ENCODE results near the gene YIPF6. TPM values are rescaled to one million over a fixed set of nuclear protein-coding genes. Genes with fewer than 3 reads are reported as not detected.

YIPF6 gene
- total and polyA plus RNA-seq, 2 donors (not counting 1 experiment from before 2014, with no cell fraction given), result 2.4 to 18.6 TPM

- Mint-ChIP-seq H3K9me3 (ENCODE audit: insufficient read depth) (no peaks in the 10 kb centered on the region), H3K4me1 (no peaks in the 10 kb centered on the region), H3K27me3 (no peaks in the 10 kb centered on the region), H3K27ac (no peak overlapping the region), H3K4me3 (no peak overlapping the region)
- WGBS (ENCODE audit: insufficient coverage), result 90% methylated on average over 4 of the region's 4 CpGs
- H4K20me1 ChIP-seq (ENCODE audit: control insufficient read depth, insufficient read depth, low read length, poor library complexity, severe bottlenecking), result no peaks in the 10 kb centered on the region
- intact Hi-C loops (cut with micrococcal nuclease), result no loop called here
- TF ChIP-seq EZH2 (IDR thresholded peaks at IDR 0.05; ENCODE audit: borderline replicate concordance, insufficient read depth, low read depth, low read length, poor library complexity, severe bottlenecking), result no peak
- TF ChIP-seq CTCF (IDR thresholded peaks at IDR 0.05), result no peak
- no peaks in the 10 kb centered on the region for H3K4me1 ChIP-seq (ENCODE audit: control insufficient read depth in 2 of 2, insufficient read depth in 2 of 2, low read length in 2 of 2)
- no peaks in the 10 kb centered on the region for H3K27me3 ChIP-seq (replicated peaks in 1 of 4; ENCODE audit: control extremely low read depth in 1 of 4, control insufficient read depth in 3 of 4, insufficient read depth in 4 of 4, low read length in 3 of 4)
- H3K36me3 ChIP-seq (replicated peaks in 1 of 2; ENCODE audit: control extremely low read depth in 1 of 2, control insufficient read depth in 1 of 2, extremely low read depth in 1 of 2, insufficient read depth in 2 of 2, low read length in 1 of 2), result no peaks in the 10 kb centered on the region
- DNase-seq, result no peak
- no peak for ATAC-seq (ENCODE audit: low read depth)
- no peak overlapping the region for H3K4me2 ChIP-seq (replicated peaks; ENCODE audit: low read depth, low read length, poor library complexity, severe bottlenecking)
- ChIA-PET CTCF (no interaction called here), POLR2A (no interaction called here)
- H2AFZ ChIP-seq (ENCODE audit: insufficient read depth, low read depth, low read length, poor library complexity, severe bottlenecking), result no peak overlapping the region
- H3K9me3 ChIP-seq (ENCODE audit: control extremely low read depth in 1 of 3, control insufficient read depth in 2 of 3, insufficient read depth in 1 of 3, low read length in 2 of 3), result no peaks in the 10 kb centered on the region
- no peak overlapping the region for H3K4me3 ChIP-seq (ENCODE audit: control extremely low read depth in 1 of 5, extremely low read depth in 1 of 5, insufficient read depth in 1 of 5, low read depth in 2 of 5, low read length in 4 of 5)
- no peak overlapping the region for H3K9ac ChIP-seq (ENCODE audit: low read length)
- H3K27ac ChIP-seq (ENCODE audit: low read length in 2 of 2), result no peak overlapping the region
- no peaks in the 10 kb centered on the region for H3K79me2 ChIP-seq (ENCODE audit: control insufficient read depth, insufficient read depth, low read length)
Observed at GRCh38 chrX:68487254-68487653, 11.6 kb upstream of the YIPF6 start.

- Mint-ChIP-seq H3K4me3 (no peak overlapping the region), H3K4me1 (no peaks in the 10 kb centered on the region), H3K27me3 (no peaks in the 10 kb centered on the region), H3K27ac (no peak overlapping the region), H3K9me3 (ENCODE audit: insufficient read depth) (no peaks in the 10 kb centered on the region)
- H3K9me3 ChIP-seq (ENCODE audit: control extremely low read depth in 1 of 3, control insufficient read depth in 2 of 3, insufficient read depth in 1 of 3, low read length in 2 of 3), result no peaks in the 10 kb centered on the region
- no peak for TF ChIP-seq CTCF (IDR thresholded peaks at IDR 0.05)
- TF ChIP-seq EZH2 (IDR thresholded peaks at IDR 0.05; ENCODE audit: borderline replicate concordance, insufficient read depth, low read depth, low read length, poor library complexity, severe bottlenecking), result no peak
- intact Hi-C loops (cut with micrococcal nuclease), result no loop called here
- H3K4me1 ChIP-seq (ENCODE audit: control insufficient read depth in 2 of 2, insufficient read depth in 2 of 2, low read length in 2 of 2), result no peaks in the 10 kb centered on the region
- ChIA-PET CTCF (no interaction called here), POLR2A (no interaction called here)
- H3K27me3 ChIP-seq (replicated peaks in 1 of 4; ENCODE audit: control extremely low read depth in 1 of 4, control insufficient read depth in 3 of 4, insufficient read depth in 4 of 4, low read length in 3 of 4), result no peaks in the 10 kb centered on the region
- H3K27ac ChIP-seq (ENCODE audit: low read length in 2 of 2), result no peak overlapping the region
- H3K36me3 ChIP-seq (replicated peaks in 1 of 2; ENCODE audit: control extremely low read depth in 1 of 2, control insufficient read depth in 1 of 2, extremely low read depth in 1 of 2, insufficient read depth in 2 of 2, low read length in 1 of 2), result no peaks in the 10 kb centered on the region
- no peak for ATAC-seq (ENCODE audit: low read depth)
- H4K20me1 ChIP-seq (ENCODE audit: control insufficient read depth, insufficient read depth, low read length, poor library complexity, severe bottlenecking), result no peaks in the 10 kb centered on the region
- H3K4me2 ChIP-seq (replicated peaks; ENCODE audit: low read depth, low read length, poor library complexity, severe bottlenecking), result no peak overlapping the region
- H2AFZ ChIP-seq (ENCODE audit: insufficient read depth, low read depth, low read length, poor library complexity, severe bottlenecking), result no peak overlapping the region
- DNase-seq, result no peak
- no peak overlapping the region for H3K9ac ChIP-seq (ENCODE audit: low read length)
- WGBS (ENCODE audit: insufficient coverage), result no CpG with 5 or more reads among the region's 1 CpG
- no peak overlapping the region for H3K4me3 ChIP-seq (ENCODE audit: control extremely low read depth in 1 of 5, extremely low read depth in 1 of 5, insufficient read depth in 1 of 5, low read depth in 2 of 5, low read length in 4 of 5)
- no peaks in the 10 kb centered on the region for H3K79me2 ChIP-seq (ENCODE audit: control insufficient read depth, insufficient read depth, low read length)
Observed at GRCh38 chrX:68487924-68488323, 10.9 kb upstream of the YIPF6 start.

Data from B cell (primary cell).